ENCODE results near the gene GGNBP2. TPM values are rescaled to one million over a fixed set of nuclear protein-coding genes. Genes with fewer than 3 reads are reported as not detected.
A peak's percentile ranks its signal among the peaks of the same experiment; 100 is the strongest.

The GGNBP2 gene
- total and polyA plus RNA-seq, 8 donors, result 15.8 to 161 (median 39.5) TPM

GRCh38 chr17:36534840-36535668, 9.7 kb upstream of the GGNBP2 start, which contains the start of the genes MYO19 and PIGW:
Gene MYO19, minus strand, starts transcription at chr17:36534868. Its CDS starts 2,330 bp downstream, at chr17:36532538.
Gene PIGW, plus strand, starts transcription at chr17:36534987. Its CDS starts 2,115 bp downstream, at chr17:36537102.
- TF ChIP-seq EP300 (IDR thresholded peaks at IDR 0.05) (no peak), POLR2AphosphoS5 (IDR thresholded peaks at IDR 0.05) (peak; percentile 76 to 98 (median 94)), CTCF (IDR thresholded peaks at IDR 0.05) (peak in 1 of 7 experiments; percentile 11), POLR2A (IDR thresholded peaks at IDR 0.05) (peak in 1 of 4 donors; percentile 62)
- H3K4me1 ChIP-seq, result peaks cover 13 to 40% (median 24%) of the 10 kb centered on the region in 4 donors
- peaks cover 18 to 45% (median 31%) of the 10 kb centered on the region in 4 donors for H3K36me3 ChIP-seq
- intact Hi-C loops (cut with DNase I; ENCODE audit: low total_unique reads), result no loop called here
- DNase-seq, result peak; percentile 89 to 97
- no peaks in the 10 kb centered on the region for H3K27me3 ChIP-seq
- H3K9me3 ChIP-seq, result no peaks in the 10 kb centered on the region
- peak within 1 kb of the TSS; percentile 80 to 90 (median 89) for H3K4me3 ChIP-seq
- WGBS, 5 donors, result 0 to 1% (median 1%) methylated on average over 40 to 83 of the region's 83 CpGs
- H3K27ac ChIP-seq, result peak within 1 kb of the TSS; percentile 98 to 99 (median 99)

- H3K27me3 ChIP-seq, result no peaks in the 10 kb centered on the region
- intact Hi-C loops (cut with DNase I; ENCODE audit: low total_unique reads), result no loop called here
- no peaks in the 10 kb centered on the region for H3K9me3 ChIP-seq
- WGBS, 5 donors, result 7 to 9% (median 8%) methylated on average over 15 of the region's 15 CpGs
- H3K36me3 ChIP-seq, result peaks cover 17 to 42% (median 29%) of the 10 kb centered on the region in 4 donors
- peak overlapping the region; percentile 98 to 99 (median 99) for H3K27ac ChIP-seq
- no peak for DNase-seq
- peak overlapping the region; percentile 80 to 90 (median 89) for H3K4me3 ChIP-seq
- peaks cover 13 to 40% (median 24%) of the 10 kb centered on the region in 4 donors for H3K4me1 ChIP-seq
- TF ChIP-seq POLR2AphosphoS5 (IDR thresholded peaks at IDR 0.05) (no peak), CTCF (IDR thresholded peaks at IDR 0.05) (no peak), POLR2A (IDR thresholded peaks at IDR 0.05) (no peak), EP300 (IDR thresholded peaks at IDR 0.05) (no peak)
Observed at GRCh38 chr17:36535669-36536081, 9.0 kb upstream of the GGNBP2 start.

GRCh38 chr17:36540696-36541095, 4.0 kb upstream of the GGNBP2 start:
- Histone ChIP-seq H3K36me3 (peaks cover 0 to 16% (median 7%) of the 10 kb centered on the region in 4 donors), H3K27me3 (no peaks in the 10 kb centered on the region), H3K4me1 (peaks cover 13 to 38% (median 24%) of the 10 kb centered on the region in 4 donors), H3K27ac (no peak overlapping the region), H3K9me3 (no peaks in the 10 kb centered on the region), H3K4me3 (no peak overlapping the region)
- no peak for DNase-seq
- whole genome bisulfite sequencing, 5 donors, result 91 to 100% (median 97%) methylated on average over 3 of the region's 3 CpGs
- no peak for TF ChIP-seq POLR2A (IDR thresholded peaks at IDR 0.05)
- TF ChIP-seq CTCF (IDR thresholded peaks at IDR 0.05), result no peak
- no peak for TF ChIP-seq POLR2AphosphoS5 (IDR thresholded peaks at IDR 0.05)
- no peak for TF ChIP-seq EP300 (IDR thresholded peaks at IDR 0.05)
- intact Hi-C loops (cut with DNase I; ENCODE audit: low total_unique reads), result no loop called here

DNA sequence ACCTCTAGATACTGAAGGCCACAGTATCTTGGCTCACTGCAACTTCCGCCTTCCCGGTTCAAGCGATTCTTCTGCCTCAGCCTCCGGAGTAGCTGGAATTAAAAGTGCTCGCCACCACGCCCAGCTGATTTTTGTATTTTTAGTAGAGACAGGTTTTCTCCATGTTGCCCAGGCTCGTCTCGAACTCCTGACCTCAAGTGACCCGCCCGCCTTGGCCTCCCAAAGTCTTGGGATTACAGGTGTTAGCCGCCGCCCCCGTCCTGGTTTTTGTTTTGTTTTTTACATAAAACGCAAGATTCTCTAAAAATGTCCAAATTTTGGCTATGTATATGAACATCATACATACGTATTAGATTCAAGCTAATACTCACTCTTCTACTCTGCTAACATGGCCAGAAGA, 2.0 kb upstream of the GGNBP2 start:
- Histone ChIP-seq H3K36me3 (peaks cover 0 to 13% (median 4%) of the 10 kb centered on the region in 4 donors), H3K27me3 (no peaks in the 10 kb centered on the region), H3K9me3 (no peaks in the 10 kb centered on the region), H3K27ac (no peak overlapping the region), H3K4me3 (no peak overlapping the region), H3K4me1 (peaks cover 27 to 43% (median 37%) of the 10 kb centered on the region in 4 donors)
- intact Hi-C loops (cut with DNase I; ENCODE audit: low total_unique reads), result no loop called here
- 92 to 97% (median 94%) methylated on average over 15 of the region's 15 CpGs for WGBS, 5 donors
- DNase-seq, result no peak
- TF ChIP-seq POLR2AphosphoS5 (IDR thresholded peaks at IDR 0.05) (no peak), POLR2A (IDR thresholded peaks at IDR 0.05) (no peak), CTCF (IDR thresholded peaks at IDR 0.05) (no peak), EP300 (IDR thresholded peaks at IDR 0.05) (no peak)

Measured in stomach (tissue), 9 donors.